Neural cell (in vitro differentiated cells): ENCODE measurements around the gene NPAS4. TPM values are rescaled to one million over a fixed set of nuclear protein-coding genes. Genes with fewer than 3 reads are reported as not detected.

Source experiments
- H2AFZ ChIP-seq: fragments of 200-600, 300-800 bp; sonication (generic), shearing (Covaris generic); 2 replicates; pipeline ENCODE4 v1.6.0; 2014; ENCODE audit warnings: low read depth, mild to moderate bottlenecking, antibody characterized with exemption, low read length, moderate library complexity
- H3F3A ChIP-seq: fragments of 200-600 bp; shearing (Covaris generic); 2 replicates; pipeline ENCODE4 v1.6.1; 2016; ENCODE audit warnings: mild to moderate bottlenecking, moderate library complexity, mixed read lengths, antibody characterized with exemption, low read length; ENCODE audit not compliant: insufficient read depth, poor library complexity, severe bottlenecking
- H3K27ac ChIP-seq: fragments of 200-600, 300-800 bp; sonication (generic), shearing (Covaris generic); 2 replicates; pipeline ENCODE4 v1.5.1; 2014; ENCODE audit warnings: mild to moderate bottlenecking, low read length, moderate library complexity
- H3K27me3 ChIP-seq: fragments of 300-800, 200-600 bp; sonication (generic), shearing (Covaris generic); 2 replicates; pipeline ENCODE4 v1.6.0; 2014; ENCODE audit warnings: mild to moderate bottlenecking, low read depth, low read length, moderate library complexity; ENCODE audit not compliant: insufficient read depth
- H3K36me3 ChIP-seq: fragments of 300-800, 200-600 bp; sonication (generic), shearing (Covaris generic); 2 replicates; pipeline ENCODE4 v1.5.1; 2014; ENCODE audit warnings: mild to moderate bottlenecking, antibody characterized with exemption, low read length, moderate library complexity; ENCODE audit not compliant: insufficient read depth
- H3K4me2 ChIP-seq: fragments of 300-800, 200-600 bp; sonication (generic), shearing (Covaris generic); 2 replicates; pipeline ENCODE4 v1.6.0; 2014; ENCODE audit warnings: mild to moderate bottlenecking, low read length
- H3K4me3 ChIP-seq: fragments of 300-800, 200-600 bp; sonication (generic), shearing (Covaris generic); 2 replicates; pipeline ENCODE4 v1.5.1; 2014; ENCODE audit warnings: mild to moderate bottlenecking, low read length, moderate library complexity
- H3K79me2 ChIP-seq: fragments of 200-600 bp; shearing (Covaris generic); replicated peaks from 2 replicates; pipeline ENCODE4 v1.6.0; 2014; ENCODE audit warnings: mild to moderate bottlenecking, low read length, moderate library complexity; ENCODE audit not compliant: insufficient read depth
- H3K9ac ChIP-seq: fragments of 300-800, 200-600 bp; sonication (generic), shearing (Covaris generic); 2 replicates; pipeline ENCODE4 v1.6.1; 2016; ENCODE audit warnings: mild to moderate bottlenecking, low read length, mixed read lengths
- H3K9me2 ChIP-seq: fragments of 200-600 bp; shearing (Covaris generic); 2 replicates; pipeline ENCODE4 v1.6.1; 2016; ENCODE audit warnings: mild to moderate bottlenecking, low read length, mixed read lengths; ENCODE audit not compliant: insufficient read depth
- H3K9me3 ChIP-seq: fragments of 200-600, 300-800 bp; sonication (generic), shearing (Covaris generic); 2 replicates; pipeline ENCODE4 v1.6.1; 2016; ENCODE audit warnings: mild to moderate bottlenecking, mixed run types, low read length, moderate library complexity, mixed read lengths
- H4K20me1 ChIP-seq: fragments of 200-600 bp; shearing (Covaris generic); 2 replicates; pipeline ENCODE4 v1.6.1; 2016; ENCODE audit warnings: mild to moderate bottlenecking, mixed run types; ENCODE audit not compliant: insufficient read depth
- EP300 ChIP-seq: fragments of 450-650 bp; conservative IDR thresholded peaks from 2 replicates; pipeline ENCODE4 v1.6.1; 2014; ENCODE audit warnings: antibody characterized with exemption, mild to moderate bottlenecking, moderate library complexity; ENCODE audit not compliant: poor library complexity, severe bottlenecking
- EZH2 ChIP-seq: fragments of 200-600, 300-800 bp; shearing (Covaris generic), sonication (generic); IDR thresholded peaks from 2 replicates; pipeline ENCODE4 v1.6.1; 2014; ENCODE audit warnings: antibody characterized with exemption, low read length, borderline replicate concordance, mild to moderate bottlenecking; ENCODE audit not compliant: insufficient read depth, poor library complexity, severe bottlenecking
- MXI1 ChIP-seq: fragments of 450-650 bp; conservative IDR thresholded peaks from 2 replicates; pipeline ENCODE4 v1.6.1; 2014; ENCODE audit warnings: antibody characterized with exemption, mild to moderate bottlenecking; ENCODE audit not compliant: poor library complexity, severe bottlenecking
- POLR2AphosphoS5 ChIP-seq: IDR thresholded peaks from 2 replicates; pipeline ENCODE4 v1.6.1; 2012
- RAD21 ChIP-seq: fragments of 450-650 bp; conservative IDR thresholded peaks from 2 replicates; pipeline ENCODE4 v1.6.1; 2014; ENCODE audit warnings: antibody characterized with exemption, mild to moderate bottlenecking, moderate library complexity
- SMC3 ChIP-seq: fragments of 450-650 bp; conservative IDR thresholded peaks from 2 replicates; pipeline ENCODE4 v1.6.1; 2014; ENCODE audit warnings: antibody characterized with exemption, mild to moderate bottlenecking, moderate library complexity; ENCODE audit not compliant: poor library complexity
- TAF1 ChIP-seq: IDR thresholded peaks from 2 replicates; pipeline ENCODE4 v1.6.1; 2012; ENCODE audit warnings: low read depth
- polyA plus RNA-seq: library from polyadenylated mRNA; depleted of rRNA; stranded (reverse); fragments of >200 nt; gene quantifications from 2 replicates; pipeline ENCODE4 v1.2.3, GENCODE V29; 2014
- TF ChIP-seq, protein P1 (sequence below): IDR thresholded peaks from 2 replicates; pipeline ENCODE4 v1.6.1; 2012; ENCODE audit warnings: borderline replicate concordance
- TF ChIP-seq, protein P2 (sequence below): fragments of 450-650 bp; IDR thresholded peaks from 2 replicates; pipeline ENCODE4 v1.5.1; 2014; ENCODE audit warnings: antibody characterized with exemption, mild to moderate bottlenecking, moderate library complexity; ENCODE audit not compliant: poor library complexity, severe bottlenecking

NPAS4 gene
- polyA plus RNA-seq, 1 donor from 2014 or later: 6.7 TPM

GRCh38 chr11:66407651-66408050 is 13.2 kb upstream of the NPAS4 start:
- no peaks in the 10 kb centered on the region for H3K27me3 ChIP-seq
- no peak for TF ChIP-seq EP300
- TF ChIP-seq SMC3: no peak
- TF ChIP-seq, protein P1, sequence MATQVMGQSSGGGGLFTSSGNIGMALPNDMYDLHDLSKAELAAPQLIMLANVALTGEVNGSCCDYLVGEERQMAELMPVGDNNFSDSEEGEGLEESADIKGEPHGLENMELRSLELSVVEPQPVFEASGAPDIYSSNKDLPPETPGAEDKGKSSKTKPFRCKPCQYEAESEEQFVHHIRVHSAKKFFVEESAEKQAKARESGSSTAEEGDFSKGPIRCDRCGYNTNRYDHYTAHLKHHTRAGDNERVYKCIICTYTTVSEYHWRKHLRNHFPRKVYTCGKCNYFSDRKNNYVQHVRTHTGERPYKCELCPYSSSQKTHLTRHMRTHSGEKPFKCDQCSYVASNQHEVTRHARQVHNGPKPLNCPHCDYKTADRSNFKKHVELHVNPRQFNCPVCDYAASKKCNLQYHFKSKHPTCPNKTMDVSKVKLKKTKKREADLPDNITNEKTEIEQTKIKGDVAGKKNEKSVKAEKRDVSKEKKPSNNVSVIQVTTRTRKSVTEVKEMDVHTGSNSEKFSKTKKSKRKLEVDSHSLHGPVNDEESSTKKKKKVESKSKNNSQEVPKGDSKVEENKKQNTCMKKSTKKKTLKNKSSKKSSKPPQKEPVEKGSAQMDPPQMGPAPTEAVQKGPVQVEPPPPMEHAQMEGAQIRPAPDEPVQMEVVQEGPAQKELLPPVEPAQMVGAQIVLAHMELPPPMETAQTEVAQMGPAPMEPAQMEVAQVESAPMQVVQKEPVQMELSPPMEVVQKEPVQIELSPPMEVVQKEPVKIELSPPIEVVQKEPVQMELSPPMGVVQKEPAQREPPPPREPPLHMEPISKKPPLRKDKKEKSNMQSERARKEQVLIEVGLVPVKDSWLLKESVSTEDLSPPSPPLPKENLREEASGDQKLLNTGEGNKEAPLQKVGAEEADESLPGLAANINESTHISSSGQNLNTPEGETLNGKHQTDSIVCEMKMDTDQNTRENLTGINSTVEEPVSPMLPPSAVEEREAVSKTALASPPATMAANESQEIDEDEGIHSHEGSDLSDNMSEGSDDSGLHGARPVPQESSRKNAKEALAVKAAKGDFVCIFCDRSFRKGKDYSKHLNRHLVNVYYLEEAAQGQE: no peak
- no peak for TF ChIP-seq RAD21
- no peak for TF ChIP-seq TAF1
- TF ChIP-seq EZH2: no peak
- no peak for TF ChIP-seq MXI1
- TF ChIP-seq, protein P2, sequence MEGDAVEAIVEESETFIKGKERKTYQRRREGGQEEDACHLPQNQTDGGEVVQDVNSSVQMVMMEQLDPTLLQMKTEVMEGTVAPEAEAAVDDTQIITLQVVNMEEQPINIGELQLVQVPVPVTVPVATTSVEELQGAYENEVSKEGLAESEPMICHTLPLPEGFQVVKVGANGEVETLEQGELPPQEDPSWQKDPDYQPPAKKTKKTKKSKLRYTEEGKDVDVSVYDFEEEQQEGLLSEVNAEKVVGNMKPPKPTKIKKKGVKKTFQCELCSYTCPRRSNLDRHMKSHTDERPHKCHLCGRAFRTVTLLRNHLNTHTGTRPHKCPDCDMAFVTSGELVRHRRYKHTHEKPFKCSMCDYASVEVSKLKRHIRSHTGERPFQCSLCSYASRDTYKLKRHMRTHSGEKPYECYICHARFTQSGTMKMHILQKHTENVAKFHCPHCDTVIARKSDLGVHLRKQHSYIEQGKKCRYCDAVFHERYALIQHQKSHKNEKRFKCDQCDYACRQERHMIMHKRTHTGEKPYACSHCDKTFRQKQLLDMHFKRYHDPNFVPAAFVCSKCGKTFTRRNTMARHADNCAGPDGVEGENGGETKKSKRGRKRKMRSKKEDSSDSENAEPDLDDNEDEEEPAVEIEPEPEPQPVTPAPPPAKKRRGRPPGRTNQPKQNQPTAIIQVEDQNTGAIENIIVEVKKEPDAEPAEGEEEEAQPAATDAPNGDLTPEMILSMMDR: no peak
- no peak for TF ChIP-seq POLR2AphosphoS5
- H3K4me2 ChIP-seq: no peak overlapping the region
- no peak overlapping the region for H3K4me3 ChIP-seq
- no peak overlapping the region for H2AFZ ChIP-seq
- H3K27ac ChIP-seq: no peak overlapping the region
- H3K9me3 ChIP-seq: no peaks in the 10 kb centered on the region
- no peaks in the 10 kb centered on the region for H3K36me3 ChIP-seq
- H3K79me2 ChIP-seq: no peaks in the 10 kb centered on the region
- no peaks in the 10 kb centered on the region for H3K9me2 ChIP-seq
- no peaks in the 10 kb centered on the region for H4K20me1 ChIP-seq
- H3K9ac ChIP-seq: no peak overlapping the region
- H3F3A ChIP-seq: no peaks in the 10 kb centered on the region

DNA sequence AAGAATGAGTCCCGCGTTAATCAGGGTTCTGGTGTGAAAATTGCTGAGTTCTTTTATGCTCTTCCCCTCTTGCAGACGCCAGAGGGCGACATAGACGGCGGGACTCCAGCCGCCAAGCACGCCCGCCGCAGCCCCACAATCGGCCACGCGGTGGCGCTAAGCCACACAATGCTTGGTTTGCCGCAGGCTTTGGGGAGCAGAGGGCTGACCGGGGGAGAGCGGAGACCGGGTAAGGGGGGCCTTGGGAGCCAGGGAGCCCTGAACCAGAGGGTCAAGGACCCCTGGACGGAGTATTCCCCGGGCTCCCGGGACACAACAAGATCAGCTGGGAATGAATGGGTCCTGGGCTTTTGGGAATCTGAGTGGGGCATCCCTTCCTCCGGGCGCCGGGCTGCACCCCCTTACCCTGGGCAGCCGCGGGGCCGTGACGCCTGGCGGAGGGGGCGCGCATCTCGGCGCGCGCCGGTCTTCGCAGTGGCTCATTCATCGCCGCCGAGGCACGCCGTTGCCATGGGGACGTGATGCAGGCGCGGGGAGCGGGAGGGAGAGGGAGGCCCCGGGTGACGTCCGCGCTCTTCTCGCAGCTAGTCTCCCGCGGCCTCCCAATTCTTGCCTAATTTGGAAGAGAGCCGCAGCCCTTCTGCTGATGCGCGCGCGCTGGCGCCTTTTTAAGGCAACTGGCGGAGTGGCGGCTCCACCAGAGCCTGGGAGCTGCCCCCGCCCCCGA is 12.2 kb upstream of the NPAS4 start:
- peak overlapping the region; percentile 72 for H3K4me3 ChIP-seq
- H3K9me3 ChIP-seq: no peaks in the 10 kb centered on the region
- peak overlapping the region; percentile 42 for H2AFZ ChIP-seq
- TF ChIP-seq POLR2AphosphoS5: peak; percentile 49
- no peak for TF ChIP-seq EZH2
- TF ChIP-seq RAD21: peak; percentile 100
- no peak for TF ChIP-seq TAF1
- TF ChIP-seq MXI1: peak; percentile 96
- TF ChIP-seq, protein P1: no peak
- TF ChIP-seq EP300: peak; percentile 79
- TF ChIP-seq, protein P2: peak; percentile 100
- peak; percentile 100 for TF ChIP-seq SMC3
- no peaks in the 10 kb centered on the region for H3K27me3 ChIP-seq
- H3K9ac ChIP-seq: peak overlapping the region; percentile 85
- H3K4me2 ChIP-seq: peak overlapping the region; percentile 49
- no peaks in the 10 kb centered on the region for H3K9me2 ChIP-seq
- H3K36me3 ChIP-seq: no peaks in the 10 kb centered on the region
- peak overlapping the region; percentile 81 for H3K27ac ChIP-seq
- no peaks in the 10 kb centered on the region for H3F3A ChIP-seq
- no peaks in the 10 kb centered on the region for H4K20me1 ChIP-seq
- H3K79me2 ChIP-seq: no peaks in the 10 kb centered on the region
